Tibial nerve (tissue), 3 donors: ENCODE results near the gene TCF12.

ENCODE experiments used
- POLR2A ChIP-seq, 2 donors: fragments of 450-650 bp; IDR thresholded peaks; one replicate each; pipeline ENCODE4 v1.6.1; 2017; ENCODE audit warnings: antibody characterized with exemption in 2 of 2, mild to moderate bottlenecking in 2 of 2, moderate library complexity in 2 of 2
- TF ChIP-seq, protein P1 (sequence below), 5 experiments: fragments of 200-600 bp in 3 of 5; fragments of 450-650 bp in 2 of 5; sonication (generic) in 3 of 5; IDR thresholded peaks; one replicate each; pipeline ENCODE4 v1.5.1; 2016 to 2019; ENCODE audit warnings: antibody characterized with exemption in 5 of 5, mild to moderate bottlenecking in 3 of 5, moderate library complexity in 2 of 5

DNA sequence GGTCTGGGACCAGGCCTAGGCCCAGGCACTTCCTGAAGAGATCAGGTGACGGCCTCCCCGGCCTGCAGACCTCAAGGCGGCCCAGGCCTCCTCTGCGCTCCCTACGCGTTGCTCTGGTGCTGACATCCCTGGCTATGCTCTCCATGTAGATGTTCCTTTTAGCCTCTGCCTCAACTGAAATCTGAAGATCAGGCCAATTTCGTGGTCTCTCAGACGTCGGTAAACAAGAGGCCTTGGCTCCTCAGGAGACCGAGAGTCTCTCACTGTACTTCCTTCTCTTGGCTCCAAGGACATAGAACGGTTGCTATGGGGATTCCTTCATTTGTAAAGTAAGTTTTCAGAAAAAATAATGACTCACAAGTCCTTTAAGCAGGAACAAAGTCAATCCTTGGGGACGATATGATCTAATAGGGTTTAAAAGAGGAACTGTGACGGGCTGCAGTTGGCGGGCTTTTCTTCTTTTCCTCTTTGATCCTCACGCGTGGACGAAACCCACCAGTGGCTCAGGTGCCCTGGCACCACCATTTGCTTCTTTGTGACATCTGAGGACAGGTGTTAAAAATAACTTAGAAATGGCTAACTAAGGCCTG lies 402.3 kb downstream of the TCF12 start:
- TF ChIP-seq, protein P1, sequence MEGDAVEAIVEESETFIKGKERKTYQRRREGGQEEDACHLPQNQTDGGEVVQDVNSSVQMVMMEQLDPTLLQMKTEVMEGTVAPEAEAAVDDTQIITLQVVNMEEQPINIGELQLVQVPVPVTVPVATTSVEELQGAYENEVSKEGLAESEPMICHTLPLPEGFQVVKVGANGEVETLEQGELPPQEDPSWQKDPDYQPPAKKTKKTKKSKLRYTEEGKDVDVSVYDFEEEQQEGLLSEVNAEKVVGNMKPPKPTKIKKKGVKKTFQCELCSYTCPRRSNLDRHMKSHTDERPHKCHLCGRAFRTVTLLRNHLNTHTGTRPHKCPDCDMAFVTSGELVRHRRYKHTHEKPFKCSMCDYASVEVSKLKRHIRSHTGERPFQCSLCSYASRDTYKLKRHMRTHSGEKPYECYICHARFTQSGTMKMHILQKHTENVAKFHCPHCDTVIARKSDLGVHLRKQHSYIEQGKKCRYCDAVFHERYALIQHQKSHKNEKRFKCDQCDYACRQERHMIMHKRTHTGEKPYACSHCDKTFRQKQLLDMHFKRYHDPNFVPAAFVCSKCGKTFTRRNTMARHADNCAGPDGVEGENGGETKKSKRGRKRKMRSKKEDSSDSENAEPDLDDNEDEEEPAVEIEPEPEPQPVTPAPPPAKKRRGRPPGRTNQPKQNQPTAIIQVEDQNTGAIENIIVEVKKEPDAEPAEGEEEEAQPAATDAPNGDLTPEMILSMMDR (IDR thresholded peaks at IDR 0.05) = no peak
- TF ChIP-seq POLR2A (IDR thresholded peaks at IDR 0.05) = no peak
